ENCODE measurements around the gene GP2.
"Not testable (repeated sequence)": the region's sequence is repeated elsewhere in the genome, so short reads cannot be mapped to it uniquely, and the experiment has no call there.

GP2 gene

DNA sequence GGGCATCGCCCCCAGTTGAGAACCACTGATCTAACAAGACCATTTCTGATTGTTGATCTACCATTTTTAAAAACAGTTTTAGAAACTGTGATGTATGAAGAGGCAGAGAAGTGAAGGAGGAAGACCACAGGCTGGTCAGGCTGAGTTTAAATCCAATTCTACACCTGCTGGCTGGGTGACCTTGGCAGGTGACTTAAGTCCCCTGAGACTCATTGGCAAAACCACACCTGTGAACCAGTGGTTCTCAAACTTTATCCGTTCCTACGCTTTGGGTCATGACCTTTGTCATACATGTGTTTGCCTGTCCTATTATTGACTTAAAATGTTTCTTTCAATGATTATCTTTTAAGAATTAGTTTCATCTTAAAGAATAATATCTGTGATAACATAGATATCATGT is 2.3 kb downstream of the GP2 start:
- no peak overlapping the region for H3K27ac ChIP-seq (ENCODE audit: low read depth, low read length)
- no peaks in the 10 kb centered on the region for H3K9me3 ChIP-seq (ENCODE audit: insufficient read depth, low read depth, low read length)
- no peaks in the 10 kb centered on the region for H3K4me1 ChIP-seq (ENCODE audit: insufficient read depth, low read length)
- no peak overlapping the region for H3K4me3 ChIP-seq (ENCODE audit: low read length)
- H3K27me3 ChIP-seq (ENCODE audit: insufficient read depth, low read length), result no peaks in the 10 kb centered on the region
- H3K9ac ChIP-seq (ENCODE audit: low read depth, low read length), result no peak overlapping the region
- no peaks in the 10 kb centered on the region for H3K36me3 ChIP-seq (ENCODE audit: insufficient read depth, low read length)
- 81% methylated on average over 3 of the region's 3 CpGs for WGBS

DNA sequence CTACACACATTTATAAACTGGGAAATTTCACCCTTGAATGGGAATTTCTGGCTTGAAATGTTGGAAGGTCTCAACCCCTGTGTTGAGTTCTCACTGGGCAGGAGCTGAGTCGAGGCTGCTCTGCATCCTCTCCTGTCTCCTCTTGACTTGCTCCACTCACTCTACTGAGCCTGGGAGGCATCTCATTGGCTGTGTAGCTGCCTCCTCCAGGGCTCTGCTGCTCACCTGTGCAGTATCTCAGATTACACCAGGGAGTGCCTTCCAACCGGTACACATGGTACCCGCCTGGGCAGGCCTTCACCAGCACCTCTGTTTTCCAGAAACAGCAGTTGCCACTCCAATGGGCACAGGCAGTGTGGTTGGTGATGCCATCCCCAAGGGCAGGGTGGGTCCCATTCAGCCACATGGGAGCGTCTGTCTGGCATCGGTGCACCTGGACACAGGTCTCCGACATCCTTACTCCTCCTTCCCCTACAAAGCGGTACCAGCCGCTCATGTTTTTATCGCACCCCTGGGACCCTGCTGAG is 3.7 kb downstream of the GP2 start:
- Histone ChIP-seq H3K9me3 (ENCODE audit: insufficient read depth, low read depth, low read length) (no peaks in the 10 kb centered on the region), H3K4me3 (ENCODE audit: low read length) (no peak overlapping the region), H3K27me3 (ENCODE audit: insufficient read depth, low read length) (no peaks in the 10 kb centered on the region), H3K27ac (ENCODE audit: low read depth, low read length) (no peak overlapping the region), H3K9ac (ENCODE audit: low read depth, low read length) (no peak overlapping the region), H3K36me3 (ENCODE audit: insufficient read depth, low read length) (no peaks in the 10 kb centered on the region), H3K4me1 (ENCODE audit: insufficient read depth, low read length) (no peaks in the 10 kb centered on the region)
- WGBS, result 85% methylated on average over 9 of the region's 9 CpGs

DNA sequence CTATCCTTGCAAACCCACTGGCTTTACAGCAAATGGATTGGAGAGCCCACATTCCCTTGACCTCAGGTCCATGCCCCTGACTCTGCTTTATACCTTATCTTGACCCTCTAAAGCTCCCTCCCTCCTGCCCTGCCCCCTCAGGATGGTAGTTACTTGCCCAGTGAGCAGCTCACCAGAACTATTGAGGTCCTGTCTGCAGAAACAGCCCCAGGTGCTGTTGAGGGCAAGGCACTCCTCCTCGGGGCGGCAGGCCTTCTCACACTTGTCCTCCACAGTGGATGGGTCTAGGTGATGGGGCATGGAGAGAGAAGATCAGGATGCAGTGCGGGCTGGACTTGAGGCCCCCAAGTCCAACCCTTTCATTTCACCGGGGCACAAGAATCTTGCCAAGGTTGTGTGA is 4.6 kb downstream of the GP2 start:
- H3K9ac ChIP-seq (ENCODE audit: low read depth, low read length), result no peak overlapping the region
- no peak overlapping the region for H3K4me3 ChIP-seq (ENCODE audit: low read length)
- H3K9me3 ChIP-seq (ENCODE audit: insufficient read depth, low read depth, low read length), result no peaks in the 10 kb centered on the region
- no peaks in the 10 kb centered on the region for H3K36me3 ChIP-seq (ENCODE audit: insufficient read depth, low read length)
- 91% methylated on average over 4 of the region's 4 CpGs for WGBS
- no peaks in the 10 kb centered on the region for H3K27me3 ChIP-seq (ENCODE audit: insufficient read depth, low read length)
- no peaks in the 10 kb centered on the region for H3K4me1 ChIP-seq (ENCODE audit: insufficient read depth, low read length)
- H3K27ac ChIP-seq (ENCODE audit: low read depth, low read length), result no peak overlapping the region

DNA sequence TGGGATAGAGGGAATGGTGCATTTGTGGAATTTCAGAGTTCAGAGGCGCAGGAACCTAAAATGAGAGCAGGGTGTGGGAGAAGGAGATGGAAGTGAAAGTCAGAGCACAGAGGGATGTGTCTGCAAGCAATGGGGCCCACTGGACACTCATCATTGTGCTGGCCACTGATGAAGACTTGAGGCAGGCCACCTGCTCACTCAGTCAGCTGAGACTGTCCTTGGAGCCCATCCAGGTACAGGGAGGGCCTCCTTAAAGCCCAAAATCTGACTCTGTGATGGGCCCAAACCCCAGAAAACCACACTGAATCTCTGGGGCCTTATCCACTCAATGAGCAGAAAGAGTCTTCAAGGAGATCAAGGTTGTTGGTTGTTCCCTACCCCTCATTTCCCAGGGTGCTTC is 5.6 kb downstream of the GP2 start:
- Histone ChIP-seq H3K4me1 (ENCODE audit: insufficient read depth, low read length) (no peaks in the 10 kb centered on the region), H3K36me3 (ENCODE audit: insufficient read depth, low read length) (no peaks in the 10 kb centered on the region), H3K9ac (ENCODE audit: low read depth, low read length) (no peak overlapping the region), H3K27ac (ENCODE audit: low read depth, low read length) (no peak overlapping the region), H3K4me3 (ENCODE audit: low read length) (no peak overlapping the region), H3K9me3 (ENCODE audit: insufficient read depth, low read depth, low read length) (no peaks in the 10 kb centered on the region), H3K27me3 (ENCODE audit: insufficient read depth, low read length) (no peaks in the 10 kb centered on the region)
- WGBS, result 92% methylated on average over 1 of the region's 1 CpG

DNA sequence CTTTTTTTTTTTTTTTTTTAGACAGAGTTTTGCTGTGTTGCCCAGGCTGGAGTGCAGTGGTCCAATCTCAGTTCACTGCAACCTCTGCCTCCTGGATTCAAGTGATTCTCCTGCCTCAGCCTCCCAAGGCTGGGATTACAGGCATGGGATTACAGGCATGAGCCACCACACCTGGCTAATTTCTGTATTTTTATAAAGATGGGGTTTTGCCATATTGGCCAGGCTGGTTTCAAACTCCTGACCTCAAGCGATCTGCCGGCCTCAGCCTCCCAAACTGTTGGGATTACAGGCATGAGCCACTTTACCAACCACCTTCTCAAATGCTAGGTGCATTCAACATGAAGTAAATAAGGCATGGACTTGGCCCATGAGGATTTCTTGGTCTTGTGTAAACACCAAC is 6.3 kb downstream of the GP2 start:
- not testable (repeated sequence) for H3K4me3 ChIP-seq (ENCODE audit: low read length)

DNA sequence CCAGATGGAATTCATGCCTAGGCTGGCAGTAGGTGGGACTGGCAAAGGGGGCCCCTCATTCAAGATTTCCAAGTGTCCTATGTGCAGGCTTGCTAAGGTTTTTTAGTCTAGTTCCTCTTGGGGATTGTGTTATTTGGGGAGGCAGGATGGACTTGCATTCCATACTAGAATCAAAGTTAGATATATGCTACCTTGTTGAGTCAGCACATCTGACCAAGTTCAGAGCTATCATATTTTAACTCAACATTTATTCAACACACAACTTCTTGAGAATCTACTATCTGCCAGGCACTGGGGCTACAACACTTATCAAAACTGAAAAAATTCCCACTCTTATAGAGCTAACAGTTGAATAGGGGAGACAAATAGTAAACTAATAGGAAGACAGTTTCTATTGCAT is 6.7 kb downstream of the GP2 start:
- no peak overlapping the region for H3K27ac ChIP-seq (ENCODE audit: low read depth, low read length)
- no peak overlapping the region for H3K4me3 ChIP-seq (ENCODE audit: low read length)

More for the DNA sequence above, 6.3 kb downstream of the GP2 start:
- H3K9me3 ChIP-seq (ENCODE audit: insufficient read depth, low read depth, low read length); H3K27ac ChIP-seq (ENCODE audit: low read depth, low read length); H3K9ac ChIP-seq (ENCODE audit: low read depth, low read length); H3K36me3 ChIP-seq (ENCODE audit: insufficient read depth, low read length); H3K27me3 ChIP-seq (ENCODE audit: insufficient read depth, low read length); H3K4me1 ChIP-seq (ENCODE audit: insufficient read depth, low read length): not testable (repeated sequence)
- WGBS, result 97% methylated on average over 2 of the region's 2 CpGs

DNA sequence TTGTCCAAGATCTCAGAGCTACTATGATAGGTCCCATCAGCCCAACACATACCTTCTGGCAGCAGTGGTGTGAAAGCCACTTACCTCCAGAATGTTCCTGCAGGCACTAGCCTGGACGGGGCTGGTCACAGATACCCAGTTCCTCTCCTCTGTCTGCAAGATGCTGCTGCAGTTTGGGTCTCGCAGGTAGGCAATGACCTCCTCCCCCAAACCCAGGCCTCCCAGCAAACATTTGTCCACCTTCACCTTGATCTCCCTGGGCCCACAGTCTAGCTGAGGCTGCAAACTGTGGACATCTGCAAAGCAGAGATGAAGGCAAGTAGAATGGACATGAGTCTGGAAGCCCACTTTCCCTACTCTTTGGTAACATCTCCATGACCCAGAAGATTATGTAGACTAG is 7.1 kb downstream of the GP2 start:
- no peak overlapping the region for H3K9ac ChIP-seq (ENCODE audit: low read depth, low read length)
- H3K27me3 ChIP-seq (ENCODE audit: insufficient read depth, low read length), result no peaks in the 10 kb centered on the region
- no peak overlapping the region for H3K27ac ChIP-seq (ENCODE audit: low read depth, low read length)
- WGBS, result 85% methylated on average over 2 of the region's 2 CpGs
- no peaks in the 10 kb centered on the region for H3K36me3 ChIP-seq (ENCODE audit: insufficient read depth, low read length)
- no peaks in the 10 kb centered on the region for H3K4me1 ChIP-seq (ENCODE audit: insufficient read depth, low read length)
- H3K4me3 ChIP-seq (ENCODE audit: low read length), result no peak overlapping the region
- no peaks in the 10 kb centered on the region for H3K9me3 ChIP-seq (ENCODE audit: insufficient read depth, low read depth, low read length)

More for the DNA sequence above, 6.7 kb downstream of the GP2 start:
- Histone ChIP-seq H3K9me3 (ENCODE audit: insufficient read depth, low read depth, low read length) (no peaks in the 10 kb centered on the region), H3K4me1 (ENCODE audit: insufficient read depth, low read length) (no peaks in the 10 kb centered on the region), H3K27me3 (ENCODE audit: insufficient read depth, low read length) (no peaks in the 10 kb centered on the region), H3K9ac (ENCODE audit: low read depth, low read length) (no peak overlapping the region), H3K36me3 (ENCODE audit: insufficient read depth, low read length) (no peaks in the 10 kb centered on the region)

DNA sequence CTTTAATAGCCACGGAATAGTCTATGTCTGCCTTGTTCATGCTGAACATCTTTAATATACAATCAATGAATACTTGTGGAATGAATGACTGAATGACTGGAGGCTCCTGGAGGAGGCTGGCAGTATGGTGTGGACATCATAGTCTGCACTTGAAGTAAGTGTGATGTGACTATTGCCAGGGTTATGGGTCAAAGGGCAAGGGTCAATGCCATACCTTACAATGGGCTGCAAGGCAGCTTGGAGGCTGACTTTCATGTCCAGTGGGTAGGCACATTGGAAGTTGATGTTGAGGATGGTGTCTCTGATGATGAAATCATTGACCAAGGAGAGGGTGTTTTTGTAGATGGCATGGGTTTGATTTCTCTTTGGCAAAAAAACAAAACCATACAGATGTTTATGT is 7.9 kb downstream of the GP2 start:
- 67% methylated on average over 1 of the region's 1 CpG for WGBS
- Histone ChIP-seq H3K4me1 (ENCODE audit: insufficient read depth, low read length) (no peaks in the 10 kb centered on the region), H3K9ac (ENCODE audit: low read depth, low read length) (no peak overlapping the region), H3K4me3 (ENCODE audit: low read length) (no peak overlapping the region), H3K9me3 (ENCODE audit: insufficient read depth, low read depth, low read length) (no peaks in the 10 kb centered on the region), H3K27me3 (ENCODE audit: insufficient read depth, low read length) (no peaks in the 10 kb centered on the region), H3K36me3 (ENCODE audit: insufficient read depth, low read length) (no peaks in the 10 kb centered on the region), H3K27ac (ENCODE audit: low read depth, low read length) (no peak overlapping the region)

DNA sequence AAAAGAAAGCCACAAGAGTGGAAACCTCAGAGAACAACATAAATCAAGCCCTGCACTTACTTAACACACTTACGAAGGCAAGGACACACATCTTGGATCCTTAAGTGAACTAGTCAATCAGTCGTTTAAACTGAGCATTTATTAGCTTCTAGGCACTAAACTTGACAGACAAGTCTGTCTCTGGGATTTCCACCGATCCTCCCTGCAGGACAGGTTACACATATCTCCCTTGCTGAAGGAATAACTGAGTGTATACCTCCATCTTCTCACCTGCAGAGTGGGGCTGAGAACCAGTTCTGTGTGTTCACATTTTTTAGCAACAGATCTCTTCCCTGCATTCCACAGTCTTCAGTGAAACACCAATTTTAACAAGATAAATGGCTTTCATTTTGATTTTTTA is 8.9 kb downstream of the GP2 start:
- H3K9ac ChIP-seq (ENCODE audit: low read depth, low read length), result no peak overlapping the region
- no peak overlapping the region for H3K27ac ChIP-seq (ENCODE audit: low read depth, low read length)
- no peaks in the 10 kb centered on the region for H3K27me3 ChIP-seq (ENCODE audit: insufficient read depth, low read length)
- H3K4me1 ChIP-seq (ENCODE audit: insufficient read depth, low read length), result no peaks in the 10 kb centered on the region
- H3K9me3 ChIP-seq (ENCODE audit: insufficient read depth, low read depth, low read length), result no peaks in the 10 kb centered on the region
- no peak overlapping the region for H3K4me3 ChIP-seq (ENCODE audit: low read length)
- no peaks in the 10 kb centered on the region for H3K36me3 ChIP-seq (ENCODE audit: insufficient read depth, low read length)
- 86% methylated on average over 3 of the region's 3 CpGs for WGBS

DNA sequence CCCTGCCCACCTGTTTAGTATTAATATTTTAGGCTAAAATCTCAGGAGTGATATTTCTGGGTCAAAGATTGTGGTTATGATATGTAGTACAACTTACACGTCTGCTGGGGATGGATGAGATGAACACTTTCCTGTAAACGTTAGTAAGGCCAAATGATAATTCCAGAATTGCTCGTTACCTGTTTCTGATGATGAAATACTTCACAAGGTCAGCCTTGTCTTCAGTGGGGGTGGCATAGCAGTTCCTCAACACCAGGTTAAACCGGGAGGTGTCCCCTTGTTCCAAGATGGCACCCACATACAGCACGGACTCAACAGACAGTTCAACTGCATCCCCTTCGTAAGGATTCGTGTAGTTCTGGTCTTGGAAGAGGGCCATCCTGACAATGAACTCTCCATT is 9.3 kb downstream of the GP2 start:
- H3K36me3 ChIP-seq (ENCODE audit: insufficient read depth, low read length), result no peaks in the 10 kb centered on the region
- no peak overlapping the region for H3K4me3 ChIP-seq (ENCODE audit: low read length)
- H3K9ac ChIP-seq (ENCODE audit: low read depth, low read length), result no peak overlapping the region
- no peaks in the 10 kb centered on the region for H3K4me1 ChIP-seq (ENCODE audit: insufficient read depth, low read length)
- H3K27ac ChIP-seq (ENCODE audit: low read depth, low read length), result no peak overlapping the region
- H3K27me3 ChIP-seq (ENCODE audit: insufficient read depth, low read length), result no peaks in the 10 kb centered on the region
- H3K9me3 ChIP-seq (ENCODE audit: insufficient read depth, low read depth, low read length), result no peaks in the 10 kb centered on the region
- 95% methylated on average over 7 of the region's 7 CpGs for WGBS

DNA sequence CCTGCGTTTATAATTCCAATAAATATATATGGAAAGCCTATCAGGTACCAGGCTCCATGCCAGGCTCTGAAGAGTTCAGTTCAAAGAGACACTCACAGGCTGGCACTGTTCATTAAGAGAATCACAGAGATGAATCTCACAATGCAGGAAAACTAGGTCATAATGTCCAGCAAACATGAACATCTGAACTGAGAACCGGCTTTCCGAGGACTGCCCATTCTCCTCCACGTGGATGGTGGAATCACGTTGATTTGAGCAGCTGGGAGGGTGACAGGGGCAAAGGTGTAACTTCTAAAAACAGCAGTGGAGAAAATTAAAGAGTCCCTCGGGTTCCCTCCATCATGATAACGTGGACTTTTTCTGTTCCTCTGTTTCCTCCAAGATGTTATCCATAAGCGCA is 10.2 kb downstream of the GP2 start:
- H3K9ac ChIP-seq (ENCODE audit: low read depth, low read length), result no peak overlapping the region
- no peaks in the 10 kb centered on the region for H3K4me1 ChIP-seq (ENCODE audit: insufficient read depth, low read length)
- H3K27me3 ChIP-seq (ENCODE audit: insufficient read depth, low read length), result no peaks in the 10 kb centered on the region
- H3K27ac ChIP-seq (ENCODE audit: low read depth, low read length), result no peak overlapping the region
- H3K4me3 ChIP-seq (ENCODE audit: low read length), result no peak overlapping the region
- 87% methylated on average over 8 of the region's 8 CpGs for WGBS
- no peaks in the 10 kb centered on the region for H3K36me3 ChIP-seq (ENCODE audit: insufficient read depth, low read length)
- H3K9me3 ChIP-seq (ENCODE audit: insufficient read depth, low read depth, low read length), result no peaks in the 10 kb centered on the region

DNA sequence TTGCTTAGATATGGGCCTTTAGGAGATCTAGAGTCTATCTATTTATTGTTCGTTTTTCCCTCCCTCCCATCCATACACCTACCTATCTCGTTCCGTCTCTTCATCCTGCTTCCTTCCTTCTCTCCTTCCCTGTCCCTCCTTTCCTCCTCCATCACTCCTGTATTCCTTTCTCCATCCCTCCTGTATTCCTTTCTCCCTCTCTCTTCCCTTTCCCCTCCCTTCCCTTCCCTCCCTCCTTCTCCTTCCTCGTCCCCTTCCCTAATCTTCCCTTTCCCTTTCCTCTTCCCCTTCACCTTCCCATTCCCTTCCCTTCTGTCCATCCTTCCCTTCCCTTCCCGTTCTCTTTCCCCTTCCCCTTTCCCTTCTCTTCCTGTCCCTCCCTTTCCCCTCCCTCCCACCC is 10.6 kb downstream of the GP2 start:
- no peak overlapping the region for H3K27ac ChIP-seq (ENCODE audit: low read depth, low read length)
- H3K36me3 ChIP-seq (ENCODE audit: insufficient read depth, low read length), result no peaks in the 10 kb centered on the region
- H3K9me3 ChIP-seq (ENCODE audit: insufficient read depth, low read depth, low read length), result no peaks in the 10 kb centered on the region
- no peak overlapping the region for H3K4me3 ChIP-seq (ENCODE audit: low read length)
- H3K27me3 ChIP-seq (ENCODE audit: insufficient read depth, low read length), result no peaks in the 10 kb centered on the region
- no peaks in the 10 kb centered on the region for H3K4me1 ChIP-seq (ENCODE audit: insufficient read depth, low read length)
- no peak overlapping the region for H3K9ac ChIP-seq (ENCODE audit: low read depth, low read length)
- WGBS, result 87% methylated on average over 5 of the region's 5 CpGs

All from HUES64 (cell line).